Vagina (tissue), 2 donors: ENCODE data around the gene MRPL39.

Experiments used
- POLR2AphosphoS5 ChIP-seq, 2 donors: sonication (generic); formaldehyde crosslinking; IDR thresholded peaks; one replicate each; pipeline ENCODE4 v1.9.0; 2017; ENCODE audit warnings: antibody characterized with exemption in 2 of 2, mild to moderate bottlenecking in 2 of 2, low read depth in 1 of 2; ENCODE audit not compliant: insufficient read depth in 1 of 2
- TF ChIP-seq, protein P1 (sequence below), 3 experiments: fragments of 450-650 bp in 2 of 3; fragments of 200-600 bp in 1 of 3; sonication (generic) in 1 of 3; IDR thresholded peaks; one replicate each; pipeline ENCODE4 v1.5.1; 2017 to 2019; ENCODE audit warnings: antibody characterized with exemption in 3 of 3, mild to moderate bottlenecking in 2 of 3, moderate library complexity in 2 of 3

DNA sequence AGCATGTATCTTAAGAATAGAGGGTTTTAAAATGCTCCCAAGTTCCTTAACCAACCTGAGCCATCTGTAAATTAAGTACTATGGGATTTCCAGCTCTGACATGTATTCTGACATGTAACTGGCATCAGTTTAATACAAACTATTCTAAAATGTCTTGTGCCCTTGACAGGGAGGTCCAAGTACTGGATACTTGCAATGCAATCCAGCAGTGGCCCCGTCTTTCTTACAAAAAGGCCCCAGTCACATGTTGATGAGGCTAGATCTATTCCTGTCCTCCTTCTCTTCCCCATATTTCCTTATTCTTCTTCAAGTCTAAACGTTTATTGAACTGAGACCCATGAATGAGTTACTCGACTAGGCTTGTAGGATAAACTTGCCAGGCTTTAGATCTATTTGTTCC is 46.4 kb downstream of the MRPL39 start:
- TF ChIP-seq, protein P1, sequence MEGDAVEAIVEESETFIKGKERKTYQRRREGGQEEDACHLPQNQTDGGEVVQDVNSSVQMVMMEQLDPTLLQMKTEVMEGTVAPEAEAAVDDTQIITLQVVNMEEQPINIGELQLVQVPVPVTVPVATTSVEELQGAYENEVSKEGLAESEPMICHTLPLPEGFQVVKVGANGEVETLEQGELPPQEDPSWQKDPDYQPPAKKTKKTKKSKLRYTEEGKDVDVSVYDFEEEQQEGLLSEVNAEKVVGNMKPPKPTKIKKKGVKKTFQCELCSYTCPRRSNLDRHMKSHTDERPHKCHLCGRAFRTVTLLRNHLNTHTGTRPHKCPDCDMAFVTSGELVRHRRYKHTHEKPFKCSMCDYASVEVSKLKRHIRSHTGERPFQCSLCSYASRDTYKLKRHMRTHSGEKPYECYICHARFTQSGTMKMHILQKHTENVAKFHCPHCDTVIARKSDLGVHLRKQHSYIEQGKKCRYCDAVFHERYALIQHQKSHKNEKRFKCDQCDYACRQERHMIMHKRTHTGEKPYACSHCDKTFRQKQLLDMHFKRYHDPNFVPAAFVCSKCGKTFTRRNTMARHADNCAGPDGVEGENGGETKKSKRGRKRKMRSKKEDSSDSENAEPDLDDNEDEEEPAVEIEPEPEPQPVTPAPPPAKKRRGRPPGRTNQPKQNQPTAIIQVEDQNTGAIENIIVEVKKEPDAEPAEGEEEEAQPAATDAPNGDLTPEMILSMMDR (IDR thresholded peaks at IDR 0.05): no peak
- TF ChIP-seq POLR2AphosphoS5 (IDR thresholded peaks at IDR 0.05; ENCODE audit: insufficient read depth in 1 of 2, low read depth in 1 of 2): no peak
